Cardiac fibroblast (primary cell): ENCODE results near the gene EVI5L.

ENCODE experiments used
- DNase-seq, 2 donors: peaks; one replicate each; pipeline versions ENCODE4 v3.0.0 to v3.0.0-alpha.2; 2010; ENCODE audit warnings: low read depth in 2 of 2
- H3K4me3 ChIP-seq, 2 donors: replicated peaks in 1 of 2; 1 replicate in 1 of 2; 2 replicates in 1 of 2; pipeline ENCODE4 v1.5.1; 2011; ENCODE audit warnings: low read depth in 2 of 2, low read length in 2 of 2, mild to moderate bottlenecking in 2 of 2, moderate library complexity in 1 of 2
- CTCF ChIP-seq: IDR thresholded peaks from one replicate; pipeline ENCODE4 v1.5.1; 2011; ENCODE audit warnings: low read depth, mild to moderate bottlenecking, low read length, inconsistent platforms

Gene EVI5L

GRCh38 chr19:7908078-7908699, 78.2 kb downstream of the EVI5L start:
- no peak for TF ChIP-seq CTCF

GRCh38 chr19:7908742-7909461, 78.9 kb downstream of the EVI5L start:
- no peak overlapping the region for H3K4me3 ChIP-seq
- no peak for TF ChIP-seq CTCF
- no peak for DNase-seq

More at GRCh38 chr19:7908078-7908699, 78.2 kb downstream of the EVI5L start:
- H3K4me3 ChIP-seq, result no peak overlapping the region
- no peak for DNase-seq

- DNase-seq, result no peak
- TF ChIP-seq CTCF, result no peak
- no peak overlapping the region for H3K4me3 ChIP-seq
These were observed 79.6 kb downstream of the EVI5L start for GRCh38 chr19:7909471-7910067.

- H3K4me3 ChIP-seq, result no peak overlapping the region
- no peak for DNase-seq
- no peak for TF ChIP-seq CTCF
These were observed 80.5 kb downstream of the EVI5L start for GRCh38 chr19:7910321-7911161.

GRCh38 chr19:7911508-7912143, 81.6 kb downstream of the EVI5L start:
- no peak for TF ChIP-seq CTCF
- no peak overlapping the region for H3K4me3 ChIP-seq
- DNase-seq, result no peak

GRCh38 chr19:7912144-7912696, 82.2 kb downstream of the EVI5L start:
- DNase-seq, result no peak
- H3K4me3 ChIP-seq, result no peak overlapping the region
- no peak for TF ChIP-seq CTCF
